Measurements from ENCODE around the gene APOBR. TPM values are rescaled to one million over a fixed set of nuclear protein-coding genes. Genes with fewer than 3 reads are reported as not detected.

The APOBR gene
- total and polyA plus RNA-seq, 4 donors = 0.28 to 1.5 (median 1.3) TPM

- 93% methylated on average over 2 of the region's 2 CpGs for WGBS
- no peak overlapping the region for H3K4me3 ChIP-seq (ENCODE audit: low read depth in 1 of 3, low read length in 3 of 3)
- H3K4me1 ChIP-seq (ENCODE audit: control insufficient read depth in 4 of 4, insufficient read depth in 4 of 4, low read length in 3 of 4) = no peaks in the 10 kb centered on the region
- TF ChIP-seq HNF4A (conservative IDR thresholded peaks at IDR 0.05) (no peak), FOXA1 (IDR thresholded peaks at IDR 0.05) (no peak), SP1 (IDR thresholded peaks at IDR 0.05) (no peak), TAF1 (conservative IDR thresholded peaks at IDR 0.05) (no peak), RXRA (IDR thresholded peaks at IDR 0.05) (no peak), FOXA2 (IDR thresholded peaks at IDR 0.05) (no peak), GABPA (IDR thresholded peaks at IDR 0.05 in 1 of 2, conservative IDR thresholded peaks at IDR 0.05 in 1 of 2) (no peak), HNF4G (IDR thresholded peaks at IDR 0.05) (no peak), RAD21 (IDR thresholded peaks at IDR 0.05) (no peak), EGR1 (IDR thresholded peaks at IDR 0.05; ENCODE audit: low read depth in 2 of 2) (no peak), NR2F2 (IDR thresholded peaks at IDR 0.05) (no peak)
- TF ChIP-seq, protein P1, sequence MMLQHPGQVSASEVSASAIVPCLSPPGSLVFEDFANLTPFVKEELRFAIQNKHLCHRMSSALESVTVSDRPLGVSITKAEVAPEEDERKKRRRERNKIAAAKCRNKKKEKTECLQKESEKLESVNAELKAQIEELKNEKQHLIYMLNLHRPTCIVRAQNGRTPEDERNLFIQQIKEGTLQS (IDR thresholded peaks at IDR 0.05) = no peak
- TF ChIP-seq, protein P2, sequence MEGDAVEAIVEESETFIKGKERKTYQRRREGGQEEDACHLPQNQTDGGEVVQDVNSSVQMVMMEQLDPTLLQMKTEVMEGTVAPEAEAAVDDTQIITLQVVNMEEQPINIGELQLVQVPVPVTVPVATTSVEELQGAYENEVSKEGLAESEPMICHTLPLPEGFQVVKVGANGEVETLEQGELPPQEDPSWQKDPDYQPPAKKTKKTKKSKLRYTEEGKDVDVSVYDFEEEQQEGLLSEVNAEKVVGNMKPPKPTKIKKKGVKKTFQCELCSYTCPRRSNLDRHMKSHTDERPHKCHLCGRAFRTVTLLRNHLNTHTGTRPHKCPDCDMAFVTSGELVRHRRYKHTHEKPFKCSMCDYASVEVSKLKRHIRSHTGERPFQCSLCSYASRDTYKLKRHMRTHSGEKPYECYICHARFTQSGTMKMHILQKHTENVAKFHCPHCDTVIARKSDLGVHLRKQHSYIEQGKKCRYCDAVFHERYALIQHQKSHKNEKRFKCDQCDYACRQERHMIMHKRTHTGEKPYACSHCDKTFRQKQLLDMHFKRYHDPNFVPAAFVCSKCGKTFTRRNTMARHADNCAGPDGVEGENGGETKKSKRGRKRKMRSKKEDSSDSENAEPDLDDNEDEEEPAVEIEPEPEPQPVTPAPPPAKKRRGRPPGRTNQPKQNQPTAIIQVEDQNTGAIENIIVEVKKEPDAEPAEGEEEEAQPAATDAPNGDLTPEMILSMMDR (IDR thresholded peaks at IDR 0.05; ENCODE audit: low read depth, low read length, missing input control) = no peak
- TF ChIP-seq, protein P3, sequence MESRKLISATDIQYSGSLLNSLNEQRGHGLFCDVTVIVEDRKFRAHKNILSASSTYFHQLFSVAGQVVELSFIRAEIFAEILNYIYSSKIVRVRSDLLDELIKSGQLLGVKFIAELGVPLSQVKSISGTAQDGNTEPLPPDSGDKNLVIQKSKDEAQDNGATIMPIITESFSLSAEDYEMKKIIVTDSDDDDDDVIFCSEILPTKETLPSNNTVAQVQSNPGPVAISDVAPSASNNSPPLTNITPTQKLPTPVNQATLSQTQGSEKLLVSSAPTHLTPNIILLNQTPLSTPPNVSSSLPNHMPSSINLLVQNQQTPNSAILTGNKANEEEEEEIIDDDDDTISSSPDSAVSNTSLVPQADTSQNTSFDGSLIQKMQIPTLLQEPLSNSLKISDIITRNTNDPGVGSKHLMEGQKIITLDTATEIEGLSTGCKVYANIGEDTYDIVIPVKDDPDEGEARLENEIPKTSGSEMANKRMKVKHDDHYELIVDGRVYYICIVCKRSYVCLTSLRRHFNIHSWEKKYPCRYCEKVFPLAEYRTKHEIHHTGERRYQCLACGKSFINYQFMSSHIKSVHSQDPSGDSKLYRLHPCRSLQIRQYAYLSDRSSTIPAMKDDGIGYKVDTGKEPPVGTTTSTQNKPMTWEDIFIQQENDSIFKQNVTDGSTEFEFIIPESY (IDR thresholded peaks at IDR 0.05) = no peak
- TF ChIP-seq, protein P4, sequence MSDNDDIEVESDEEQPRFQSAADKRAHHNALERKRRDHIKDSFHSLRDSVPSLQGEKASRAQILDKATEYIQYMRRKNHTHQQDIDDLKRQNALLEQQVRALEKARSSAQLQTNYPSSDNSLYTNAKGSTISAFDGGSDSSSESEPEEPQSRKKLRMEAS (IDR thresholded peaks at IDR 0.05) = no peak
- DNase-seq (ENCODE audit: low spot score) = no peak
- no peak overlapping the region for H3K9ac ChIP-seq (ENCODE audit: low read depth in 1 of 2, low read length in 2 of 2)
- H3K27me3 ChIP-seq (ENCODE audit: control insufficient read depth in 4 of 4, insufficient read depth in 4 of 4, low read length in 3 of 4) = no peaks in the 10 kb centered on the region
- no peak overlapping the region for H3K27ac ChIP-seq (ENCODE audit: low read depth in 1 of 2, low read length in 2 of 2)
- H3K36me3 ChIP-seq (ENCODE audit: control insufficient read depth in 4 of 4, insufficient read depth in 3 of 4, low read depth in 1 of 4, low read length in 3 of 4) = peaks cover 12 to 40% (median 15%) of the 10 kb centered on the region in 4 donors
- H3K9me3 ChIP-seq (ENCODE audit: control insufficient read depth in 4 of 4, low read length in 3 of 4) = no peaks in the 10 kb centered on the region
Measured at GRCh38 chr16:28475221-28475620, 19.2 kb upstream of the APOBR start.

DNA sequence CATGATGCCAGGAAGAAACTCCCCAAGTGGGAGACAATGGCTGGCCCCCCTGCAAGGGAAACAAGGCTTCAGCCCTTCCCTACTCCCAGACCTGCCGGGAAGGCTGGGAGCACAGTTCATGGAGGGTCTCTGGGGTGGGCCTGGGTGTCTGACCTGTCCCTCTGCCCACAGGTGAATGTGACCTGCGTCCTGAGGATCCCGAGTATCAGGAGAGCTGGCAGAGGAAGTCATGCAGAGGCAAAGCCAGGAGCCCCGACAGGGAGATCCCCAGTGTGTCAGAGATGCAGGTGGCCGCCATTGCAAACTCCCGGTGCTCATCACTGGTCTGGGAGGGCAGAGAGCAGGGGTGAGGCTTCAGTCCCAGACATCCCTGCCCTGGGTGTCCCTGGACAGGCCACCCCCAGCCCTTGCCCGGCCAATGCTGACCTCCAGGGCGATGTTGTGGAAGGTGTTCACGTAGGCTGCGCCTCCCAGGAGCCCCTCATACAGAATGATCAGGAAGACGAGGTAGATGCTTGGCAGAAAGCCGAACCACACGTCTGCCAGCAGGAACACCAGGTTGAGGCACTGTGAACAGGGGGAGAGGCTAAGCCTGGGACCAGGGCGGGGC is 17.0 kb upstream of the APOBR start:
- DNase-seq (ENCODE audit: low spot score) = no peak
- Histone ChIP-seq H3K9ac (ENCODE audit: low read depth in 1 of 2, low read length in 2 of 2) (no peak overlapping the region), H3K27ac (ENCODE audit: low read depth in 1 of 2, low read length in 2 of 2) (no peak overlapping the region), H3K9me3 (ENCODE audit: control insufficient read depth in 4 of 4, low read length in 3 of 4) (no peaks in the 10 kb centered on the region), H3K36me3 (ENCODE audit: control insufficient read depth in 4 of 4, insufficient read depth in 3 of 4, low read depth in 1 of 4, low read length in 3 of 4) (peaks cover 12 to 49% (median 20%) of the 10 kb centered on the region in 4 donors), H3K4me1 (ENCODE audit: control insufficient read depth in 4 of 4, insufficient read depth in 4 of 4, low read length in 3 of 4) (no peaks in the 10 kb centered on the region), H3K27me3 (ENCODE audit: control insufficient read depth in 4 of 4, insufficient read depth in 4 of 4, low read length in 3 of 4) (no peaks in the 10 kb centered on the region), H3K4me3 (ENCODE audit: low read depth in 1 of 3, low read length in 3 of 3) (no peak overlapping the region)
- 96% methylated on average over 14 of the region's 14 CpGs for WGBS
- TF ChIP-seq GABPA (IDR thresholded peaks at IDR 0.05 in 1 of 2, conservative IDR thresholded peaks at IDR 0.05 in 1 of 2) = no peak
- no peak for TF ChIP-seq EGR1 (IDR thresholded peaks at IDR 0.05; ENCODE audit: low read depth in 2 of 2)
- TF ChIP-seq FOXA1 (IDR thresholded peaks at IDR 0.05) = no peak
- TF ChIP-seq, protein P5, sequence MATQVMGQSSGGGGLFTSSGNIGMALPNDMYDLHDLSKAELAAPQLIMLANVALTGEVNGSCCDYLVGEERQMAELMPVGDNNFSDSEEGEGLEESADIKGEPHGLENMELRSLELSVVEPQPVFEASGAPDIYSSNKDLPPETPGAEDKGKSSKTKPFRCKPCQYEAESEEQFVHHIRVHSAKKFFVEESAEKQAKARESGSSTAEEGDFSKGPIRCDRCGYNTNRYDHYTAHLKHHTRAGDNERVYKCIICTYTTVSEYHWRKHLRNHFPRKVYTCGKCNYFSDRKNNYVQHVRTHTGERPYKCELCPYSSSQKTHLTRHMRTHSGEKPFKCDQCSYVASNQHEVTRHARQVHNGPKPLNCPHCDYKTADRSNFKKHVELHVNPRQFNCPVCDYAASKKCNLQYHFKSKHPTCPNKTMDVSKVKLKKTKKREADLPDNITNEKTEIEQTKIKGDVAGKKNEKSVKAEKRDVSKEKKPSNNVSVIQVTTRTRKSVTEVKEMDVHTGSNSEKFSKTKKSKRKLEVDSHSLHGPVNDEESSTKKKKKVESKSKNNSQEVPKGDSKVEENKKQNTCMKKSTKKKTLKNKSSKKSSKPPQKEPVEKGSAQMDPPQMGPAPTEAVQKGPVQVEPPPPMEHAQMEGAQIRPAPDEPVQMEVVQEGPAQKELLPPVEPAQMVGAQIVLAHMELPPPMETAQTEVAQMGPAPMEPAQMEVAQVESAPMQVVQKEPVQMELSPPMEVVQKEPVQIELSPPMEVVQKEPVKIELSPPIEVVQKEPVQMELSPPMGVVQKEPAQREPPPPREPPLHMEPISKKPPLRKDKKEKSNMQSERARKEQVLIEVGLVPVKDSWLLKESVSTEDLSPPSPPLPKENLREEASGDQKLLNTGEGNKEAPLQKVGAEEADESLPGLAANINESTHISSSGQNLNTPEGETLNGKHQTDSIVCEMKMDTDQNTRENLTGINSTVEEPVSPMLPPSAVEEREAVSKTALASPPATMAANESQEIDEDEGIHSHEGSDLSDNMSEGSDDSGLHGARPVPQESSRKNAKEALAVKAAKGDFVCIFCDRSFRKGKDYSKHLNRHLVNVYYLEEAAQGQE (IDR thresholded peaks at IDR 0.05) = no peak
- no peak for TF ChIP-seq YY1 (IDR thresholded peaks at IDR 0.05)
- TF ChIP-seq FOXA2 (IDR thresholded peaks at IDR 0.05) = no peak
- no peak for TF ChIP-seq HNF4G (IDR thresholded peaks at IDR 0.05)
- no peak for TF ChIP-seq JUND (IDR thresholded peaks at IDR 0.05)
- no peak for TF ChIP-seq TAF1 (conservative IDR thresholded peaks at IDR 0.05)
- TF ChIP-seq, protein P2 (IDR thresholded peaks at IDR 0.05; ENCODE audit: low read depth, low read length, missing input control) = no peak
- TF ChIP-seq HNF4A (conservative IDR thresholded peaks at IDR 0.05) = no peak
- no peak for TF ChIP-seq RXRA (IDR thresholded peaks at IDR 0.05)
- TF ChIP-seq, protein P1 (IDR thresholded peaks at IDR 0.05) = no peak
